T-cell (primary cell): ENCODE results near the gene TMEM87B. TPM values are rescaled to one million over a fixed set of nuclear protein-coding genes. Genes with fewer than 3 reads are reported as not detected.

Source experiments
- ATAC-seq, 4 experiments: fragments of 200-7000 bp in 3 of 4; fragments of 150-1000 bp in 1 of 4; cut with Tn5 transposase; replicated peaks in 1 of 4; 1 replicate in 3 of 4; 2 replicates in 1 of 4; pipeline ENCODE4 v1.10.0; 2021; ENCODE audit warnings: moderate library complexity in 3 of 4, mild to moderate bottlenecking in 2 of 4, moderate number of reproducible peaks in 1 of 4
- CTCF ChIA-PET, 2 donors: fragments of 300-600 bp; sonication (Branson Sonifier 250); formaldehyde crosslinking; loops; one replicate each; lab custom pipeline; 2022; ENCODE audit warnings: antibody characterized with exemption in 2 of 2; lab: Charles Lee
- POLR2A ChIA-PET, 2 donors: fragments of 300-600 bp; sonication (Branson Sonifier 250); formaldehyde crosslinking; loops; one replicate each; lab custom pipeline; 2022; ENCODE audit warnings: antibody characterized with exemption in 2 of 2; lab: Charles Lee
- DNase-seq, 35 experiments: peaks; one replicate each; pipeline versions ENCODE4 v3.0.0 to v3.0.0-alpha.2; 2013 to 2023
- H3K27ac ChIP-seq: one replicate; pipeline ENCODE4 v1.5.1; 2013; ENCODE audit warnings: low read length
- H3K27me3 ChIP-seq, 2 experiments: replicated peaks in 1 of 2; 1 replicate in 1 of 2; 2 replicates in 1 of 2; pipeline versions ENCODE4 v1.6.1 to v1.7.0; 2013; ENCODE audit warnings: low read length in 1 of 2, mixed read lengths in 1 of 2; ENCODE audit not compliant: control insufficient read depth in 2 of 2, insufficient read depth in 2 of 2; ENCODE audit errors: extremely low read depth in 1 of 2
- H3K36me3 ChIP-seq, 2 donors: 1 replicate in 1 of 2; 2 replicates in 1 of 2; pipeline versions ENCODE4 v1.6.1 to v1.7.0; 2013; ENCODE audit warnings: low read length in 1 of 2; ENCODE audit not compliant: control insufficient read depth in 2 of 2, insufficient read depth in 1 of 2; ENCODE audit errors: extremely low read depth in 1 of 2
- H3K4me1 ChIP-seq, 2 experiments: 1 replicate in 1 of 2; 2 replicates in 1 of 2; pipeline versions ENCODE4 v1.6.1 to v1.7.0; 2013; ENCODE audit warnings: low read length in 2 of 2, mixed read lengths in 1 of 2; ENCODE audit not compliant: insufficient read depth in 2 of 2, control insufficient read depth in 1 of 2; ENCODE audit errors: extremely low read depth in 1 of 2
- H3K4me3 ChIP-seq, 2 donors: 1 replicate in 1 of 2; 2 replicates in 1 of 2; pipeline versions ENCODE4 v1.5.1 to v1.7.0; 2013; ENCODE audit warnings: mild to moderate bottlenecking in 2 of 2, low read length in 1 of 2, moderate library complexity in 1 of 2; ENCODE audit not compliant: control insufficient read depth in 1 of 2; ENCODE audit errors: extremely low read depth in 1 of 2
- H3K9me3 ChIP-seq: 2 replicates; pipeline ENCODE4 v1.7.0; 2013
- H3K27ac Mint-ChIP-seq, 2 donors: one replicate each; pipeline ENCODE4 v1.8.0; 2020 to 2021; ENCODE audit warnings: mild to moderate bottlenecking in 2 of 2, mixed read lengths in 2 of 2
- H3K27me3 Mint-ChIP-seq, 2 donors: one replicate each; pipeline ENCODE4 v1.8.0; 2021 to 2022; ENCODE audit warnings: mixed read lengths in 2 of 2
- H3K36me3 Mint-ChIP-seq: one replicate; pipeline ENCODE4 v1.8.0; 2021; ENCODE audit warnings: mixed read lengths
- H3K4me1 Mint-ChIP-seq, 3 donors: one replicate each; pipeline ENCODE4 v1.8.0; 2020 to 2022; ENCODE audit warnings: mixed read lengths in 3 of 3, mild to moderate bottlenecking in 1 of 3
- H3K4me3 Mint-ChIP-seq, 3 donors: one replicate each; pipeline ENCODE4 v1.8.0; 2020 to 2022; ENCODE audit warnings: mild to moderate bottlenecking in 3 of 3, mixed read lengths in 3 of 3, moderate library complexity in 3 of 3
- H3K9me3 Mint-ChIP-seq, 3 donors: one replicate each; pipeline ENCODE4 v1.8.0; 2020 to 2022; ENCODE audit warnings: mixed read lengths in 3 of 3
- WGBS: methylation state at CpG from one replicate; pipeline ENCODE4 v1.1.5; 2013; ENCODE audit warnings: missing lambda C conversion rate; ENCODE audit not compliant: insufficient coverage; 5-methylcytosine and 5-hydroxymethylcytosine counted together
- total RNA-seq, 35 experiments: library from RNA in 6 of 35; stranded (reverse) in 6 of 35; fragments of 120-200 nt in 1 of 35; gene quantifications; one replicate each; pipeline versions ENCODE4 v1.2.1 to v1.2.4 and lab custom pipeline; 2013 to 2026

TMEM87B gene
- total RNA-seq, 5 donors from 2014 or later (not counting 1 experiment from before 2014, with no cell fraction given), result 16.8 to 22.7 (median 19.3) TPM

- Histone ChIP-seq H3K4me3 (peak overlapping the region; percentile 83 to 87), H3K27me3 (no peaks in the 10 kb centered on the region), H3K27ac (peak overlapping the region; percentile 77), H3K9me3 (no peaks in the 10 kb centered on the region), H3K4me1 (peaks cover 12 to 29% of the 10 kb centered on the region in 2 experiments), H3K36me3 (peaks cover 0 to 1% of the 10 kb centered on the region in 2 donors)
- ChIA-PET CTCF (no interaction called here), POLR2A (interaction anchor here in 1 of 2 donors (0.9 kb wide), 1 partner anchor 234 kb away, joined by 4 read pairs; no protein-coding TSS in a partner anchor)
- Mint-ChIP-seq H3K9me3 (no peaks in the 10 kb centered on the region), H3K27me3 (no peaks in the 10 kb centered on the region), H3K27ac (peak overlapping the region; percentile 82 to 94), H3K4me3 (peak overlapping the region; percentile 80 to 93 (median 84)), H3K4me1 (peaks cover 45 to 47% (median 45%) of the 10 kb centered on the region in 3 donors), H3K36me3 (peaks cover 15% of the 10 kb centered on the region)
- DNase-seq, result peak in 11 of 35 experiments; percentile 1 to 46 (median 9)
- ATAC-seq, result no peak
- WGBS, result under 1% methylated on average over 34 of the region's 42 CpGs
These were observed 909 bp downstream of the TMEM87B start for GRCh38 chr2:112055730-112056625.

DNA sequence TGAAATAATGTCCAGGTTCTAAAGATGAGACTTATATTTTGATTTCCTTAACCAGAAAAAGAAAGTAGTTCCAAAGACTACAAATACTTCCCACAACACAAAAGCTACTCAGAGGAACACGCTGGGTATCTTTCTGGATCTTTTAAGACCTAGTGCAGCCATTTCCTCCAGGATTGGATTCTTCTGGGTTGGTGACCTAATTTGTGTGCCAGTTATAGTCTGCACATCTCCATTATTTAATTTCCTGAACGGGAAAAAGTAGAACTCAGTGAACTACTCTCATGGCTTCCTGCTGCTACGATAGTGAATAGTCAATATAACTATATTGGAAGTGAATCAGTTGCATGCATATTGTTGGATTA, 1.5 kb downstream of the TMEM87B start:
- Mint-ChIP-seq H3K4me3 (peak overlapping the region; percentile 80 to 93 (median 84)), H3K36me3 (peaks cover 21% of the 10 kb centered on the region), H3K4me1 (peaks cover 47 to 49% (median 49%) of the 10 kb centered on the region in 3 donors), H3K27ac (peak overlapping the region; percentile 82 to 94), H3K9me3 (no peaks in the 10 kb centered on the region), H3K27me3 (no peaks in the 10 kb centered on the region)
- peaks cover 12 to 29% of the 10 kb centered on the region in 2 experiments for H3K4me1 ChIP-seq
- H3K27ac ChIP-seq, result no peak overlapping the region
- DNase-seq (no peak), ATAC-seq (no peak)
- H3K4me3 ChIP-seq, result no peak overlapping the region
- CTCF ChIA-PET, result no interaction called here
- POLR2A ChIA-PET, result no interaction called here
- H3K27me3 ChIP-seq, result no peaks in the 10 kb centered on the region
- no CpG with 5 or more reads among the region's 3 CpGs for WGBS
- no peaks in the 10 kb centered on the region for H3K9me3 ChIP-seq
- H3K36me3 ChIP-seq, result peaks cover 4 to 7% of the 10 kb centered on the region in 2 donors

DNA sequence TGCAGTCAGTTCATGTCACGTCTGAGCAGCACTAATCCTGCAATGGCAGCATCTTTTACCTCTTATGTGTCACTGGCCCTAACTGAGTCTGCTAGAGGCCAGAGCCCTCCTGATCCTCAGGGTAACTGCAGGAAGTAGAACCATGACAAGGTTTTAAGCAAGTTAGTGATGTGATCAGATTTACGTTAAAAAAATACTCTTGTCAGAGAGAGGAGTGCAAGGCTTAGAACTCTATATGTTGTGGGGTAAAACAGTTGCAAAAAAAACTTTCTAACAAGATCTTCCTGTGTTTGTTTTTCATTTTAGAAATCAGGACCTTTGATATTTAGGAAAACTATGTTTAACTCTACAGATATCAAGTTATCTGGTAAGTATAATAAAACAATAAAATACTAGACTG, 4.6 kb downstream of the TMEM87B start:
- H3K4me3 Mint-ChIP-seq, result no peak overlapping the region
- no peak overlapping the region for H3K4me3 ChIP-seq
- 60% methylated on average over 1 of the region's 2 CpGs for WGBS
- H3K36me3 ChIP-seq, result peaks cover 8 to 32% of the 10 kb centered on the region in 2 donors
- peaks cover 6 to 23% of the 10 kb centered on the region in 2 experiments for H3K4me1 ChIP-seq
- ChIA-PET CTCF (no interaction called here), POLR2A (no interaction called here)
- DNase-seq, result no peak
- H3K27ac Mint-ChIP-seq, result peak overlapping the region in 1 of 2 donors; percentile 48
- peaks cover 49% of the 10 kb centered on the region for H3K36me3 Mint-ChIP-seq
- H3K27me3 ChIP-seq, result no peaks in the 10 kb centered on the region
- no peaks in the 10 kb centered on the region for H3K9me3 ChIP-seq
- no peaks in the 10 kb centered on the region for H3K27me3 Mint-ChIP-seq
- H3K27ac ChIP-seq, result no peak overlapping the region
- no peaks in the 10 kb centered on the region for H3K9me3 Mint-ChIP-seq
- no peak for ATAC-seq
- H3K4me1 Mint-ChIP-seq, result peaks cover 58 to 68% (median 60%) of the 10 kb centered on the region in 3 donors

DNA sequence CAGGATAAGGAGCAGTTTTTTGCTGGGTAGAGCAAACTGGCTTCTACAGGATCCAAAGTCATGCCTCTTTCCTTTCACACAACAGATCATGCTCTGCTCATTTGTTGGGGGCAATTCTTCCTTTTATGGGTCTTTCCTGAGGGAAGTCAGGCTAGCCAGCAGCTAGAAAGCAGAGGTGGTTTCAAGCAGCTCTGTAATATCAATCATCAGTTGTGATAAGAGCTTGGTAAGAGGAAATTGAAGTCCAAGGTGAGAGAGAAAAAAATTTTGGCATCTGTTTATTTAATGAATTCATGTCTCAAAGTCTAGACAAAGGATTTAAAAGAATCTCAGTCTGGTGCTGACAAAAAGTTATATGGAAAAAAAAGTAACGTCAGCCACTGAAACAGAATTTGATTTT, 6.2 kb downstream of the TMEM87B start:
- peaks cover 6 to 16% of the 10 kb centered on the region in 2 experiments for H3K4me1 ChIP-seq
- H3K36me3 ChIP-seq, result peaks cover 14 to 42% of the 10 kb centered on the region in 2 donors
- POLR2A ChIA-PET, result no interaction called here
- no peaks in the 10 kb centered on the region for H3K9me3 Mint-ChIP-seq
- H3K36me3 Mint-ChIP-seq, result peaks cover 57% of the 10 kb centered on the region
- no peaks in the 10 kb centered on the region for H3K27me3 ChIP-seq
- H3K27me3 Mint-ChIP-seq, result no peaks in the 10 kb centered on the region
- CTCF ChIA-PET, result no interaction called here
- no peaks in the 10 kb centered on the region for H3K9me3 ChIP-seq
- ATAC-seq (no peak), DNase-seq (no peak)
- no peak overlapping the region for H3K4me3 ChIP-seq
- WGBS, result no CpG with 5 or more reads among the region's 1 CpG
- peaks cover 60 to 75% (median 65%) of the 10 kb centered on the region in 3 donors for H3K4me1 Mint-ChIP-seq
- no peak overlapping the region for H3K4me3 Mint-ChIP-seq
- H3K27ac Mint-ChIP-seq, result no peak overlapping the region
- no peak overlapping the region for H3K27ac ChIP-seq

DNA sequence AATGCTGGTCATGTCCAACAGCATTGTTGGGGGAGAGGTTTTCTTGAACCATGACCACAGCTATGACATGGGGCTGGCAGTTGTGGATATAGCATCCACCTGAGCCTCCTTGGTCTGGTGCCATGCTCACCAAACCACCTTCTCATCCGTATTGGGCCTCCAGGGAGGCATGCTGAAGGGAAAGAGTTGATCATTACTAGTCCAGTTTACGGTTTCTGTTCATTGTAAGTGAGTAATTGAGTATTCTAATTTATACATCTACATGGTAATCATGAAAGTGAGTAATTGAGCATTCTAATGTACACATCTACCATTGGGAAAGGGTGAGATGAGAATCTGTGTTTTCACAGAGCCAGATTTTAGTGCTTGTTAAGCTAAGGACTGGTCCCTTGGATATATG, 6.8 kb downstream of the TMEM87B start:
- POLR2A ChIA-PET, result no interaction called here
- Histone ChIP-seq H3K27ac (no peak overlapping the region), H3K9me3 (no peaks in the 10 kb centered on the region), H3K4me1 (peaks cover under 1 to 11% of the 10 kb centered on the region in 2 experiments), H3K36me3 (peaks cover 14 to 45% of the 10 kb centered on the region in 2 donors), H3K27me3 (no peaks in the 10 kb centered on the region), H3K4me3 (no peak overlapping the region)
- DNase-seq, result no peak
- Mint-ChIP-seq H3K9me3 (no peaks in the 10 kb centered on the region), H3K27me3 (no peaks in the 10 kb centered on the region), H3K36me3 (peaks cover 59% of the 10 kb centered on the region), H3K27ac (no peak overlapping the region), H3K4me1 (peaks cover 54 to 72% (median 62%) of the 10 kb centered on the region in 3 donors), H3K4me3 (no peak overlapping the region)
- ATAC-seq, result no peak
- WGBS, result no CpG with 5 or more reads among the region's 2 CpGs
- CTCF ChIA-PET, result no interaction called here

DNA sequence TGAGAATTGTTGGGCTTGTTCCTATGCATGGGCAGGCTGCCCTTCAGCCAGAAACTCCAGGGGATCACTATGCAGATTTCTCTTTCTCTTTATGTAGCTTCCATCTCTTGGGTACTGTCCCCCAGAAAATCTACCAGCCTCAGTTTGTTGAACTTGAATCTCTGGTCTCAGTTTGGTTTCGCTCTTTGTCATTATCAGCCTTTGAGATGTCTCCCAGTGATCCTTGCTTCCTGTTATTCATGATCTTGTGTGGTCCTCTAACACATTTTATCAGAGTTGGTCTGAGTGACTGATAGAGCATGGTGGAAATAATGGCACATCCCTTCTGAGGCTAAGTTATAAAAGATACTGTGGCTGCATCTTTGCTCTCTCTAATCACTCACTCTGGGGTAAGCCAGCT, 7.8 kb downstream of the TMEM87B start:
- CTCF ChIA-PET, result no interaction called here
- WGBS, result no CpG with 5 or more reads among the region's 1 CpG
- H3K4me1 ChIP-seq, result peaks cover 0 to 3% of the 10 kb centered on the region in 2 experiments
- POLR2A ChIA-PET, result no interaction called here
- Mint-ChIP-seq H3K27ac (no peak overlapping the region), H3K27me3 (no peaks in the 10 kb centered on the region), H3K36me3 (peaks cover 65% of the 10 kb centered on the region), H3K4me1 (peaks cover 46 to 64% (median 54%) of the 10 kb centered on the region in 3 donors), H3K9me3 (no peaks in the 10 kb centered on the region), H3K4me3 (no peak overlapping the region)
- H3K36me3 ChIP-seq, result peaks cover 14 to 53% of the 10 kb centered on the region in 2 donors
- DNase-seq, result no peak
- ATAC-seq, result no peak
- H3K27ac ChIP-seq, result no peak overlapping the region
- no peaks in the 10 kb centered on the region for H3K27me3 ChIP-seq
- no peak overlapping the region for H3K4me3 ChIP-seq
- H3K9me3 ChIP-seq, result no peaks in the 10 kb centered on the region
